Thoracic aorta endothelial cell (primary cell): ENCODE measurements around the gene CCDC192. TPM values are rescaled to one million over a fixed set of nuclear protein-coding genes. Genes with fewer than 3 reads are reported as not detected.

Experiments
- total RNA-seq: library from RNA; depleted of rRNA; stranded (reverse); fragments of >200 nt; gene quantifications from 2 replicates; pipeline ENCODE4 v1.2.3, GENCODE V29; 2012

The CCDC192 gene
- total RNA-seq = not detected in 2 replicates

GRCh38 chr5:127702926-127703561, at the start of gene CCDC192:
CCDC192 (plus strand) TSS chr5:127703391; CDS start chr5:127703446, 55 bp downstream.

Other genes with a start within 250 kb of the CCDC192 start
- 76.8 and 82.7 TPM in 2 replicates for gene PRRC1, start 185.8 kb upstream of the CCDC192 start, total RNA-seq
- not detected in 2 replicates for gene CTXN3, start 54.3 kb upstream of the CCDC192 start, total RNA-seq